ENCODE measurements around the gene BEND5. TPM values are rescaled to one million over a fixed set of nuclear protein-coding genes. Genes with fewer than 3 reads are reported as not detected.

Gene BEND5
- total and polyA plus RNA-seq, 2 of the 4 experiments (the other 2 are of a cell fraction) = 1.1 to 1.3 TPM

DNA sequence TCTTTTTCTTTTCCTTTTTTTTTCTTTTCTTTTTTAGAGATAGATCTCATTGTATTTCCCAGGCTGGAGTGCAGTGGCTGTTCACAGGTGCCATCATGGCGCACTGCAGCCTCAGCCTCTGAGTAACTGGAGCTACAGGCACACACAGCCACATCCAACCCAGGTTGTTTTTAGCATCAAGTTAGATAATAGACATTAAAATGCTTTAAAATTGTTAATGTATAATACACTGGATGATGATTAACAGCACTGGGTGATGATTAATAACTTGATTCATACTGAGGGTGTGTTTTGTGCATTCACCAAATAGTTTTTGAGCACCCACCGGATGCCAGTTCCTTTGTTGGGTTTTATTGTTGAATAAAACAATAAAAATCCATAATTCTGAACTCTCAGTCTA is 75.2 kb downstream of the BEND5 start:
- no TSS peak for BruUV-seq (replicated peaks)
- TF ChIP-seq, protein P1, sequence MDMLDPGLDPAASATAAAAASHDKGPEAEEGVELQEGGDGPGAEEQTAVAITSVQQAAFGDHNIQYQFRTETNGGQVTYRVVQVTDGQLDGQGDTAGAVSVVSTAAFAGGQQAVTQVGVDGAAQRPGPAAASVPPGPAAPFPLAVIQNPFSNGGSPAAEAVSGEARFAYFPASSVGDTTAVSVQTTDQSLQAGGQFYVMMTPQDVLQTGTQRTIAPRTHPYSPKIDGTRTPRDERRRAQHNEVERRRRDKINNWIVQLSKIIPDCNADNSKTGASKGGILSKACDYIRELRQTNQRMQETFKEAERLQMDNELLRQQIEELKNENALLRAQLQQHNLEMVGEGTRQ (IDR thresholded peaks at IDR 0.05; ENCODE audit: low read depth, low read length) = no peak
- TF ChIP-seq MAFK (IDR thresholded peaks at IDR 0.05; ENCODE audit: low read depth, low read length) (no peak), POLR2A (IDR thresholded peaks at IDR 0.05; ENCODE audit: low read depth, low read length) (no peak), BHLHE40 (IDR thresholded peaks at IDR 0.05; ENCODE audit: low read depth, low read length) (no peak), RFX5 (IDR thresholded peaks at IDR 0.05; ENCODE audit: low read depth, low read length) (no peak), SMC3 (IDR thresholded peaks at IDR 0.05; ENCODE audit: low read depth, low read length) (no peak), CEBPB (IDR thresholded peaks at IDR 0.05; ENCODE audit: low read depth, low read length) (no peak), RCOR1 (IDR thresholded peaks at IDR 0.05; ENCODE audit: insufficient replicate concordance, low read length) (no peak), NFE2L2 (IDR thresholded peaks at IDR 0.05; ENCODE audit: low read depth, low read length) (no peak), MAZ (IDR thresholded peaks at IDR 0.05; ENCODE audit: borderline replicate concordance, low read depth, low read length) (no peak), FOS (IDR thresholded peaks at IDR 0.05; ENCODE audit: low read depth, low read length) (no peak)
- TF ChIP-seq, protein P2, sequence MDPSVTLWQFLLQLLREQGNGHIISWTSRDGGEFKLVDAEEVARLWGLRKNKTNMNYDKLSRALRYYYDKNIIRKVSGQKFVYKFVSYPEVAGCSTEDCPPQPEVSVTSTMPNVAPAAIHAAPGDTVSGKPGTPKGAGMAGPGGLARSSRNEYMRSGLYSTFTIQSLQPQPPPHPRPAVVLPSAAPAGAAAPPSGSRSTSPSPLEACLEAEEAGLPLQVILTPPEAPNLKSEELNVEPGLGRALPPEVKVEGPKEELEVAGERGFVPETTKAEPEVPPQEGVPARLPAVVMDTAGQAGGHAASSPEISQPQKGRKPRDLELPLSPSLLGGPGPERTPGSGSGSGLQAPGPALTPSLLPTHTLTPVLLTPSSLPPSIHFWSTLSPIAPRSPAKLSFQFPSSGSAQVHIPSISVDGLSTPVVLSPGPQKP (IDR thresholded peaks at IDR 0.05; ENCODE audit: borderline replicate concordance, low read depth, low read length) = no peak
- TF ChIP-seq, protein P3, sequence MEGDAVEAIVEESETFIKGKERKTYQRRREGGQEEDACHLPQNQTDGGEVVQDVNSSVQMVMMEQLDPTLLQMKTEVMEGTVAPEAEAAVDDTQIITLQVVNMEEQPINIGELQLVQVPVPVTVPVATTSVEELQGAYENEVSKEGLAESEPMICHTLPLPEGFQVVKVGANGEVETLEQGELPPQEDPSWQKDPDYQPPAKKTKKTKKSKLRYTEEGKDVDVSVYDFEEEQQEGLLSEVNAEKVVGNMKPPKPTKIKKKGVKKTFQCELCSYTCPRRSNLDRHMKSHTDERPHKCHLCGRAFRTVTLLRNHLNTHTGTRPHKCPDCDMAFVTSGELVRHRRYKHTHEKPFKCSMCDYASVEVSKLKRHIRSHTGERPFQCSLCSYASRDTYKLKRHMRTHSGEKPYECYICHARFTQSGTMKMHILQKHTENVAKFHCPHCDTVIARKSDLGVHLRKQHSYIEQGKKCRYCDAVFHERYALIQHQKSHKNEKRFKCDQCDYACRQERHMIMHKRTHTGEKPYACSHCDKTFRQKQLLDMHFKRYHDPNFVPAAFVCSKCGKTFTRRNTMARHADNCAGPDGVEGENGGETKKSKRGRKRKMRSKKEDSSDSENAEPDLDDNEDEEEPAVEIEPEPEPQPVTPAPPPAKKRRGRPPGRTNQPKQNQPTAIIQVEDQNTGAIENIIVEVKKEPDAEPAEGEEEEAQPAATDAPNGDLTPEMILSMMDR (conservative IDR thresholded peaks at IDR 0.05; ENCODE audit: low read depth, low read length) = no peak

More for the DNA sequence above, 75.2 kb downstream of the BEND5 start:
- Histone ChIP-seq H3K79me1 (ENCODE audit: low read depth in 1 of 2, low read length in 2 of 2) (no peaks in the 10 kb centered on the region), H3K4me3 (ENCODE audit: insufficient read depth, low read depth, low read length) (no peak overlapping the region), H4K91ac (ENCODE audit: insufficient read depth, low read depth, low read length) (no peak overlapping the region), H2AK9ac (replicated peaks; ENCODE audit: low read depth, low read length, poor library complexity) (no peak overlapping the region), H3K14ac (replicated peaks; ENCODE audit: low read depth, low read length) (no peak overlapping the region), H3K4me1 (ENCODE audit: control insufficient read depth, insufficient read depth, low read length) (no peaks in the 10 kb centered on the region), H4K8ac (ENCODE audit: low read depth in 2 of 2, low read length in 2 of 2) (no peak overlapping the region), H3K9me1 (ENCODE audit: insufficient read depth, low read length) (no peaks in the 10 kb centered on the region; the same call in 1 of the 2 replicates), H3K36me3 (ENCODE audit: control insufficient read depth, insufficient read depth, low read length) (no peaks in the 10 kb centered on the region), H3K4me2 (ENCODE audit: low read depth, low read length) (no peak overlapping the region), H3K27ac (ENCODE audit: insufficient read depth, low read length) (no peak overlapping the region), H2BK20ac (ENCODE audit: low read depth, low read length) (no peak overlapping the region), H3K56ac (ENCODE audit: extremely low read depth, insufficient read depth, low read length) (no peak overlapping the region), H3K4ac (ENCODE audit: low read depth, low read length) (no peak overlapping the region), H2BK120ac (ENCODE audit: low read depth, low read length) (no peak overlapping the region), H2BK15ac (ENCODE audit: low read depth, low read length) (no peak overlapping the region), H4K5ac (ENCODE audit: low read depth, low read length) (no peak overlapping the region), H2BK5ac (ENCODE audit: low read depth, low read length, poor library complexity, severe bottlenecking) (no peak overlapping the region), H2AFZ (replicated peaks; ENCODE audit: low read length, poor library complexity) (no peak overlapping the region), H4K20me1 (ENCODE audit: insufficient read depth, low read length) (no peaks in the 10 kb centered on the region), H3K18ac (ENCODE audit: low read depth, low read length) (no peak overlapping the region), H3K23ac (ENCODE audit: low read depth, low read length) (no peak overlapping the region), H3K9ac (ENCODE audit: low read depth, low read length) (no peak overlapping the region), H3K27me3 (ENCODE audit: control insufficient read depth, insufficient read depth, low read length) (no peaks in the 10 kb centered on the region), H2AK5ac (ENCODE audit: low read depth, low read length) (no peak overlapping the region), H3K9me3 (ENCODE audit: control insufficient read depth, insufficient read depth, low read length) (no peaks in the 10 kb centered on the region)
- ChIA-PET CTCF (no interaction called here), POLR2A (ENCODE audit: unreplicated experiment) (no interaction called here)
- dilution Hi-C loops (cut with HindIII; ENCODE audit: low sequenced_read_pairs, unreplicated experiment) = no loop called here
- intact Hi-C loops (cut with micrococcal nuclease) = no loop called here
- DNase-seq (no peak), ATAC-seq (ENCODE audit: low read depth) (no peak)
- in situ Hi-C loops (cut with MboI; ENCODE audit: low sequenced_read_pairs) = no loop called here
- no CpG with 5 or more reads among the region's 2 CpGs for WGBS, 2 experiments (ENCODE audit: extremely low coverage in 2 of 2, insufficient read length in 1 of 2)
